Middle frontal gyrus (tissue), 1 donor: ENCODE results near the gene FGFBP2.

Experiments used
- DNase-seq: peaks from one replicate; pipeline ENCODE4 v3.0.0-alpha.2; 2015; ENCODE audit warnings: low spot score; ENCODE audit errors: extremely low spot score

Gene FGFBP2

DNA sequence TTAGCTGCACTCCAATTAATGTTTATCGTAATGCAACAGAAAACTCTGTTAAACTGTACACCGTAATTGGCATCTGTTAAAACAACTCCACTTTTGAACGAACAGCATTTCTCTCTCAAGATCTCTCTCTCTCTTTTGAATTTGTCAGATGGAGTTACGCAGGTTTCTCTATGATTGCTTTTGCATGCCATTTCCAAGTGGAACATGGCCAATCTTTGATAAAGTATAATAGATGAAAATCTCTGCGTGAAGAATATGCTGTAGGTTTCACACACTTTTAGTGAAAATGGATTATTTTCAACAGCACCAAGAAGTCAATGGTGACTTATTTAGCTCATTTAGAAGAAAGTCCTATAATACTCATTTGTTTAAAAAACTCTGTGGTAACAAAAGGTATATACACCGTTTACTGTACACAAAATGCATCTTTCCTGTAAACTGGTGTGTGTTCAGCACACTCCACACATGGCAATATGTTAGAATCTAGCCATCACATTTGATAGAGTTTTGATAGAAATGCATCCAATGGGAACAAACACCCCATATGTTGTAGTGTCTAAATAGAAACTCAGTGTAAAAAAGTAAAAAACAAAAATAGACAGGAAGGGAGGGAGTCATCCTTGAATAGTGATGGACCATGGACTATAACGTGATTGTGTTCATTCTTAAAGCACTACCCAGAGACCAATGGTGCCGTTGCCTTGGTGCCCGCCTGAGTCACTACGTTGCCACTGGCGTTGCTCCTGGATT lies 5.8 kb upstream of the FGFBP2 start:
- no peak for DNase-seq

DNA sequence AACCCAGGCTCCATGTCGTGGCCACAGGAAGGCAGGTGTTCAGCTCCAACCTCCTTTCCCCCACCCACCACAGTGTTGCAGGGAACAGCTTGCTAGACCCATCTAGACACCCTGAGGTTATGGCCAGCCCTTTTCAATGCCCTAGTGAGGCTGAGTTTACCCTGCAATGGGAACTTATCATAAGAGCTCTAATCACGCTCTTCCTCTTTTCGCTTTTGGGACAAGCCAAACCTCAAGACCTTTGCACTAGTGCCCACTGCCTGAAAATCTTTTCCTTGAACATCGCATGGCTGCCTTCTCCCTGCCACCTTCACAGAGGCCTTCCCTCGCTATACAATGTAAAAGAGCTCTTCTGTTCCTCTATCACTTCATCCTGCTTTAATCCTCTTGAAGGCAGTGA lies 2.4 kb upstream of the FGFBP2 start:
- no peak for DNase-seq

DNA sequence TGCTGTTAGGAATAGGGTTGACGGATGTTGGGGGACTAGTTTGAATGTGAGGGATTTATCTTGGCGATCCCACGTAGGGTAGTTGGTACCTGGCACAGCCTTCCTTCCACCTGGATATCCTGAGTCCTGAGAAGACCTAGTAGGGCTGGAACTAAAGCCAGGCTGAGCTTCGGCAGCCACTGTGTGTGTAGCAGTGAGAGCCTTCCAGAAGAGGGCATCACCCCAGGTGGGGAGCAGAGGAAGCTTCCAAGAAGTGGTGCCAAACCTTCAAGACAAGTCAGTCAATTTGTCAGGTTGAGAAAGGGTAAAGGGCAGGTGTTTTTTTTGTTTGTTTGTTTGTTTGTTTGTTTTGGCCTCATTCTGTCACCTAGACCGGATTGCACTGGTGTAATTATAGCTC lies 1.2 kb upstream of the FGFBP2 start:
- DNase-seq, result no peak

DNA sequence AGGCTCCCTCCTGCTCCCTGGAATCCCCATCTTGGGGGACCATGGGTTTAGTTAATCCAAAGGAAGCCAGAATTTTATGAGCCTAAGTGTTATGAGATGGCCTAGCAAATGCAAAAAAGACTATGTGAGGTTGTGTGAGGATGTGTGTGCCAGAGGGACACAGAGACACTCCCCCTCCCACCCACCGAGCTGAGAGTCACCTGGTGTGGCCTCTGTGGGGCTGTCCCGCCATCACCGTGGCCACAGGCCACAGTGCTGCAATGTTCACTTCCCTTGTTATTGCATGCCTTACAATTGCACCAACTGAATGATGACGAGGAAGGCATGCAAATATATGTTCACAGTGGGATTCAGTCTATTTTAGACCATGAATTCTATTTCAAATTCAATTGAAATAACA lies 601 bp upstream of the FGFBP2 start:
- DNase-seq, result no peak

DNA sequence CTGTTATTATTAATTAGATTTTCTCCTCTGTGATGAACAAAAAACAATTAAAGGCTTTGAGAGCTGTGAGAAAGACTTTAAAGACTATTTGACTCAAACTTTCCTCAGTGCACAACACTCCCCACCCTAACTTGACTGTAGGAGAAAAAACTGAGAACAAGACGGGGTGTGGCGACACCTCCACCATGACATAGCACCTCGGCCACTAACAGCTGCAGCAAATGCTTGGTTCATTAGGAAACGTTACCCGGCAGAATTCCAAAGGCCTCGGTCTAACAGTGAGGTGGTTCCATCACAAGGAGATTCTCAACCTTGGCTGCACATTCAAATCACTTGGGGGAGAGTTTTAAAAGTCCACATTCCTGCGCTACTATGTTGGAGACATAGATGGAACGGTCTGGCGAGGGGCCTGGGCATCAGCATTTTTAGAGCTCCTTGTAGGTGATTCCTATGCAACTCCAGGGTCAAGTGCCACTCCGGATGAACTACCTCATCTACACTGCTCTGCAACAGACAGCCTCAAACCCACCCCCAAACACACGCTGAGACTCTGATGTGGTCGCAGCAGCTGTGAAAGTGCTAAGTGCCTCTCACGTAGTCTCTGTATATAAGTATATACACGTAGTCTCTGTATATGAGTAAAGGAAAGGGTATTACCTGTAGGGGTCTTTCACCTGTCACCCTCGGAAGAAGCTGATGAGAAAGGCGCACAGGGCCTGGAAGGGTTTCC lies 1.0 kb downstream of the FGFBP2 start:
- no peak for DNase-seq

DNA sequence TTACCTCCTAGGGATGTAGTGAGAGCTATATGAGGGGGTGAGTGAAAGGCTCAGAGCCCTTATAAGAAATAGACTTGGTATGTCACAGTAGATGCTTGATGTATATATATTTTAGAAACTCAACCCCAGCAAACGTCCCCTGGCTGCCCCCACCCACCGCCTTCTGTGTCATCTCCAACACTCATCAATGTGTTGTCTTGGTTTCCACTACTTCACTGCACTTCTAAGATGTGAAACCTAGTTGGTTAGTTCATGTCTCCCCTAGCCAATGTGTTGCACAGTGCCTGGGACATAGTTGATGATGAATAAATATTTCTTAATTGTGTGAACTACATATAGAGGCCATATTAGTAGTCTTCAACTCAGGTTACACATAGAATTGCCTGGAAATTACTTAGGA lies 4.4 kb downstream of the FGFBP2 start:
- no peak for DNase-seq

DNA sequence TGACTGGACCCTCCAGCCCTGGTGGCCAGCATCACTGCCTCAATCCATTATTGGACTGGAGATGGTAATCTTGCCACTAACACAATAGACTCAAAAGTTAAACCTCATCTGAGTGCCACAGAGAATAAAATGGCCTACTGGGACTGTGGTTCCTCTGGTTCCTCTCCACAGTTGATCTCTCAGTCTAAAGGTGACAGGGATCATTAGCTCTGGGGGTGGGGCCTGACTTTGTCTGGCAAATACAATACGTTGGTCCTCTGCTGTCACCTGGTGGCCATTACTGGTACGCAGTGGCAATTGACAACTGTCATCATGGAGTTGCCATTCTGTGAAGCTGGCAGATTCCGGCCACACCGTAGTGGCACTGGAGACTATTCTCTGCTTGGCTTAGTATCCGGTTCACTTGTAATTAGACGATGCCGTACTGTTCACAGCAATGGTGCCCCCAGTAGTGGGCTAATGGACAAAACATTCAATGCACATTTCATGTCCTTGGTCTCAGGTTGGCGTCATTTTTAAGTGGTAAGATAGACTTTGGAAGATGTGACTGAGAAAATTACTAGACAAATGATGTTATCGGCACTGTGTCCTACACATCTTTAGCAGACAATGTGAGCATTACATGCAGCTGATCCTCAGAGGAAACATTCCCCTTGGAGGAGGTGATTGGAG lies 6.7 kb downstream of the FGFBP2 start:
- DNase-seq, result no peak

DNA sequence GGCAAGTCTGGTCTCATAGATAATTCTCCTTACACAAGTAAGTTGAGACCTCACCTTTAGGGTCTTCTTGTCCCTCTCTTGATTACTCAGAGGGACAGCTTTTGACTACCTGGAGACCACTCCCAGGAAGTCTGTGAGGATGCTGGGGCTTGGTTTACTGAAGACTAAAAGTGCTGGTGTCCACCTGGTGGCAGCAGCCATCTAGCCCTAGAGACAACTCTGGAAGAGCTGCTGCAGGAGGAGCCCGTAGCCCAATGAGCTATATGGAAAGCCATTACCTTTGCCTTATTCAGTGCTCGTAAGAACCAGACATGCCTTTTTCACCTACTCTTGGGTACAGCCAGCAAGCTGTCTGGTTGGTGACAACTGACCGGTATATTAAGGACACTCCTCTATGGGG lies 7.3 kb downstream of the FGFBP2 start:
- no peak for DNase-seq

DNA sequence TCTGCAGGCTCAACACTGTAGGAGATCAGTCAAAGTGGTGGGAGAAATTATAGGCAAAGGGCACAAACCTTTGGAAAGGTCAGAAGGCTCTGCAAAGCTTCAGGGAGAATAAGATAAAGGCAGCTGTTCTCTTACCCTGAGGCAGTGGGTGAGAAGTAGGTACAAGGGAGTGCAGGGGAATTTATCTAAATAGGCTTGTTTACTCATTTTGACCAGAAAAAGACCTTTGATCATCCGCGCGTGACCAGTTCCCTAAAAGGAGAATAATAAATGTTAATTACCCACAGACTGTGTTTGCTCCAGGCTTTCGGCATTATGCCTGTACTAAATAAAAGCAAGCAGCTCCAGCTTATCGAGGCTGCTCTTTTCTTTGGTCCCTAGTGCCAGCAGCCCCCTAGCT lies 9.3 kb downstream of the FGFBP2 start:
- DNase-seq, result no peak

DNA sequence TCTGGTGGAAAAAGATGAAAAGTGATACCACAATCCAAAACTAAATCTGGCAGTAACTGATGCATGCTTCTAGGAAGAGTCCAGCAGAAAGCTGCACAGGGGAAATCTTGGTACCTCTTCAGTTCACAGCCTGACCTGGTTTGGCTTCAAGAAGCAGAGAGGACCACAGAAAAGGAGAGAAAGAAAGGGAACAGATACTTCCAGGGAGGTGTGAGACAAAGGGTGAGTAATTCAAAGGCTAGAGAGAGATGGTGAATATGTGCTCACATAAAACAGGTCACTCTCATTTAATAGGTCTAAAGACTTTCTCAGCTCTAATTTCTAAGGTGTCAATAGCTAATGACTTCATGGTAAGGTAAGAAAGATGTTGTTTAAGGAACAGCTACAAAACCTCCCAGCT lies 11.2 kb downstream of the FGFBP2 start:
- DNase-seq, result no peak

DNA sequence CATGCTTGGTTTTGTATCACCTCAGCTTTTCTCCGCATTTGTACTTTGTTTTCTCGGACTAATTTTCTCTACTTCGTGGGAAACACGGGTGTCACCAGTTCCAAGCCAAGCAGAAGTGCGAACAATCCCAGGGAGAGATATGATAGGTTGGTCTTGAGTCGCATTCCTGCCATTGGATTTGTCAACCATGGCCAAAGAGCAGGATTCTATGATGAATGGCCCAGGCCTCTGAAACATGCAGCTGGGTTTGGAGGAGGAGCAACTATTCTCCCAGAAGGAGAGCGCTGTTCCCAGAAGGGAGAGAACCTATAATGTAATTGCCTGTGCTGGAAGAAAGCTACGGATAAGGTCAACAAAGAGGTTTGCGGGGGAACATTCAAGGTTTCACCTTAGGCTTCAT lies 14.1 kb downstream of the FGFBP2 start:
- no peak for DNase-seq

DNA sequence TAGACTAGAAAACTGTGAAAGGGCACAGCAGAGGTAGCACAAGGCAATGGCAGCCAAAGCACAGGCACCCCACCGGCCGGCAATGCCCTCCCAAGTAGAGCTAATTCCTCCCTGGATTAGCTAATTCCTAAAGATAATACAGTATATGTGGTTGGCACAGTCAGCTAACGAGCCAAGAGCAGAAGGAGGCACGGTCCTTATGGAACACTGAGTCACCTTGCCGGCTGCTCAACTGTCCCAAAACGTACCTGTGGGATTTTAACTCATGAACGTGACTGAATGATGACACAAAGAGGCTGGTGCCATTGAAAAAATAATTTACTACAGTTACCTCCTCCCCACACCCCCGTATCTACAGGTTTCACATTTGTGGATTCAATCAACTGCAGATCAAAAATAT lies 15.3 kb downstream of the FGFBP2 start:
- no peak for DNase-seq

DNA sequence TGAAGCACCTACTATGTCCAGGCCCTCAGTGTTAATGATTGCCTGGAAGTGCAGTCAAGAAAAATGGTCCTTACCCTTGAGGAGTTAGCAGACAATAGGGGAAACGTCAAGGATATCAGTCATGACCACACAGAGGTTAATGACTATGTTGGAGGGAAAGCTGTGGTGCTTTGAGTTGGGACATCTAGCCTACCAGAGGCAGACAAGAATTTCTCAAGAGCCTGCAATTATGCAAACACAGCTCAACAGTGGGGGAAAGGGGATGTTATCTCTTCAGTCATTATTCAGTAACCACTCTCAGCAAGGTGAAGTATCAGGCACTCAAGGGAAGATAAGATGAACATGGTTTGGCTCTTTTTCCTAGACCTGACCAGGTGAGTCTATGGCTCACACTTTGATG lies 17.5 kb downstream of the FGFBP2 start:
- no peak for DNase-seq

DNA sequence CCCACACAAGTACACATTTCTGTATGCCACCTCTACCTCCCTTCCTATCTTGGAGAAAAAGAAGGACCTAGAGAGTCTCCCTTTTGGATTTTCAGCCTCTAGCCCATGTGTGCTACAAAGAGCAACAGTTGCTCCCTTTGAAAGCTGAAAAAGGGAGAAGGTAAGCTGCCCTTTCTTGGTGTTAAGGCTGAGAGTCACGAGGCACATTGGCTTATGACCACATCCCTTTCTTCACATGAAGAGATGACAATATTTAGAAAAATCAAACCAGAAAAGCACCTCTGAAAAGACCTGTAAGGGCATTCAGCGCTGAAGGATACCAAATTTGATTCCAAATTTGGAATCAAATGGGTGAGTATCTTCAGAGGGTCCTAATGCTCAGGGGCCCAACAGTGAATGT lies 18.1 kb downstream of the FGFBP2 start:
- DNase-seq, result no peak

DNA sequence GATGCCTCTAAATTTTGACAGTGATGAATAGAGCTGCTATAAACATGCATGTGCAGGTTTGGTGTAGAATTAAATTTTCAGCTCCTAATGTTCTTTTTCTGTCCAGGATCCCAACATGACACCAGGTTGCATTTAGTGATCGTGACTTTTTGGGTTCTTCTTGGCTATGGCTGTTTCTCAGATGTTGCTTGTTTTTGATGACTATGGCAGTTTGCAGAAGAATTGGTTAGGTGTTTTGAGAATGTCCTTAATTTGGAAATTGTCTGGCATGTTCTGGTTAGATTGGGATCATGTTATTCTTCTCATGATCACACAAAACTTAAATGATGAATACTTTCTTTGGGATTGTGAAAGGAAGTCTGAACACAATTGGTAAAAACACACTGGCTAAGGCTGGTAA lies 20.7 kb downstream of the FGFBP2 start:
- DNase-seq, result no peak

DNA sequence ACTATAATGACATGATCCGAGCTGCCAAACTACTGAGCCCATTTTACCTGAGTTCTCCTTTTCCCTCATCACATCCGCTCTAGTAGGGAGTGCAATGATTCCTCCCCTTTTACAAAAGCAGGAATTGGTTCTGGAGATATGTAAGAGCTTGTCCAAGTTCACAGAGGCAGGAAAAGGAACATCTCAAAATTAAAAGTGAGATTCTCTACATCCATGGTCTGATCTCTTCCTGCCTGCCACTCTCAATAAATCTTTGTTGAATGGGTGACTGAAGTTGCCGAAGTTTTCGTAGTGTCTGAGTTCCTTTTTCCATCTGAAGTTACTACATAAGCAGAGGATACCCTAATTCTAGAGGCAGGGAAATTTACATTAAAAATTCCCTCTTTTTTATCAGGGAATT lies 24.3 kb downstream of the FGFBP2 start, which contains the start of gene FGFBP1:
Gene FGFBP1 (minus strand): TSS at position 101 of the 400 bp plus-strand sequence. CDS start 2,108 bp downstream, outside the sequence.
- no peak for DNase-seq

DNA sequence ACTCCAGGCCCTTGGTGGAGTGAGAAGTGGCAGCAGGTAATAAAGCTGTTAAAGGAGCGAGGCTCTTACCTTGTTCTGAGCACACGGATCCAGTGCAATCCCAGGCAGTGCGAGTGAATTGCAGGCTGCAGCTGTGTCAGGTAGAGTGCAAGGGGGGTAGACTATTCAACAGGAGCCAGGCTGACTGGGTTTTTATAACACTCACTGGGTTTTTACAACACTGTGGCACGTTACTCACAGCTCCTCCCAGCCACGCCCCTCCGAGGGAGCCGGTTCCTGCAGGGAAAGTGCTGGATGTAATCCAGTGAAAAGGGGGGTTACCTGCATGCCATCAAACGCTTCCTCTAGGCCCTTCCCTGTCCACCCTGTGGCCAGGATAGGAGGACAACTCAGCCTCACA lies 24.8 kb downstream of the FGFBP2 start:
- no peak for DNase-seq

DNA sequence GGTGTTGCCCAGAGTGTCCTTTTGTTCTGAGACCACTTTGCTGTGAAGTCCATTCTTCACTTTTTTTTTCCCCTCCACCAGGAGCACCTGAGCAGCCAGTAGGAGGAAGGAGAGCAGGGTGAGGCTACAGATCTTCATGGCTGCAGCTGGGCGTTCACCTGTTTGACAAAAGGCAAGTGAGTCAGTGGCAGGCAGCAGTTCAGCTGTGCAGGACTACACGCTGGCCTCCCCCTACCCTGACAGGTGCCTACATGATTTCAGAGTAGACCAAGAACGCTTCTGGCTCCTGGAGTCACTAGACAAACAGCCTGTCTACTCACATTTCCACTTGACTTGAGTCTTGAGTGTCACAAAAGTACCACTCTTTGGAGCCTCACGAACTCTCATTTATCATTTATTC lies 26.5 kb downstream of the FGFBP2 start:
- no peak for DNase-seq

DNA sequence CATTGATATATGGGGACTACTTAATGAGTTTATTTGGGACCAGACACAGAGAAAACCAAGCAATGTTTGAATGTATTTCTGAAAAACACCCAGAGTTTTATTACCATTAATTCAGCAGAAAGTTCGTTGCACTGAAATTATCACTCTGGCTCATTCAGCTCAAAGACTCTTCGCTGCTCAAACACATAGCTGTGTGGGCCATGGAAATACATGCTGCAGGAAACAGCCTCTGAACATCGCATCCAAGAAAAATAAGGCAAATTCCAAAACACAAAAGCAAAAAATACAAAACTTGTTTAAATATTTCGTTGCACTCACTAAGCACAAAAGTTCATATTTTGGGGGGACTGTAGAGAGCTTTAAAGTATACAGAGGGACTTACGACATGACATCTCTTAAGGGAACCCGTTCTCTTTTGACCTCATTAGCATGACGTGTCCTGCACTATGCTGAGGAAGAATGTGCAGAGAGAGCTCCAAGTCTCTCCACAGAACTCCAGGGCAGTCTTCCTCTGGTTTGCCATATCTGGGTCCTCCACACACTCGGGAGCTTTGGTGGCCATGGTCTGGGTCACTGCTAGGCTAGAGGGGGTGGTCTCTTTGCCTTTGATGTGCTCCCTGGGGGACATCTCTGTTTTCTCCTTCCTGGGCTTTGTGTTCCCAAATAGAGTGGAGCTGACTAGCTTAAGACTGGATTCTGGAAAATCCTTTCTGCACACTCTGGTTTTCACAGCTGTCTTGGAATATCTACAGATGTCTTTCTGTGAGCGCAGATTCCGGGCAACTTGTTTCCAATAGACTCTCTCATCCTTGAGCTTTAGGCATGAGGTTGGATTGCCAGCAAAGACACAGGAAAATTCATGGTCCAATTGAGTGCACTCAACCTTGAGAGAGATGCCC lies 27.2 kb downstream of the FGFBP2 start:
- no peak for DNase-seq

DNA sequence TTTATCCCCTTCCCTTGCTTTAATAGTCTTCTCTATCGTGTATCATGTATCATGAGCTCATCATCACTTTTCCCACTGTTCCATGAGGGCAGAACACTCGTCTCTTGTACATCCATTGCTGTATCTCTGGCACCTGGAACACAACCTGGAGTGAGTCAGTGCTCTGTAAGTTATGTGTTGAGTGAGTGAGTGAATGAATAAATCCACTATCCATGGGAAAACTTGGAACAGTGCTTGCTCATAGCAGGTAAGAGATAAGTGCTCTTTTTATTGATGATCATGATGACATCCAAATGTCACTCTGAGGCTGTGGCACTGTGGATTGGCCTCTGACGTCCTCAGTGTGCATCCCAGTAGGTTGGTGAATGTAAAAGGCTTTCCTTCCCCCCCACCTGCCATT lies 28.7 kb downstream of the FGFBP2 start:
- no peak for DNase-seq

DNA sequence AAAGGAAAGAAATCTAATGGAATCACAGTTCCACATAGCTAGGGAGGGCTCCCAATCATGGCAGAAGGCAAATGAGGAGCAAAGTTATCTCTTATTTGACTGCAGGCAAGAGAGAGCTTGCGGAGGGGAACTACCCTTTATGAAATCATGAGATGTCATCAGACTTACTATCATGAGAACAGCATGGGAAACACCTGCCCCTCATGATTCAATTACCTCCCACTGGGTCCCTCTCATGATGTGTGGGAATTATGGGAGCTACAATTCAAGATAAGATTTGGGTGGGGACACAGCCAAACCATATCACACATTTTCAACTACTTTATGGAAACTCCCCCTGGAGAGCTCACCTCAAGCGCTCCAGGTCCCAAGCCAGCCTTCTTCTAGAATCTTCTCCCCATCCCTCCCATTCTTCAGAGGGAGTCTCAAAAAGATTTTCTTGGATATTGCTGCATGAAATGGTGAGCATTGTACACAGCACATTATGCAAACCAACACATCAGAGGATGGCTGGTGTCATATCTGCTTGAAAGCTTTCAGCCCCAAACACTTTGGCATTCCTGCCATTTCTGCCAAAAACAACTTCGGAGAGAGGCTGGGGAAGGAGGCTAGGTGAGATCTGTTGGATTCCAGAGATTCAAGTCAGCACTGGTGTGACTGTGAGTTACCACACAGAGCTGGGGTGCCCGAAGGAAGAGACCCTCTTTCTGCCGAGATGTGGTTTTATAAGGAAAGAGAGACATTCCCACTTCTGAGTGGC lies 31.3 kb downstream of the FGFBP2 start:
- DNase-seq, result no peak
